Glutamatergic neuron (in vitro differentiated cells): ENCODE results near the gene ZBTB8OS. TPM values are rescaled to one million over a fixed set of nuclear protein-coding genes. Genes with fewer than 3 reads are reported as not detected.

Source experiments
- DNase-seq: peaks from one replicate; pipeline ENCODE4 v3.0.0; 2022
- H3K27ac Mint-ChIP-seq: one replicate; pipeline ENCODE4 v1.8.0; 2020; ENCODE audit warnings: mild to moderate bottlenecking, mixed read lengths, inconsistent platforms; ENCODE audit not compliant: unreplicated experiment
- H3K27me3 Mint-ChIP-seq: one replicate; pipeline ENCODE4 v1.8.0; 2020; ENCODE audit warnings: mild to moderate bottlenecking, moderate library complexity, mixed read lengths, inconsistent platforms; ENCODE audit not compliant: unreplicated experiment
- H3K36me3 Mint-ChIP-seq: one replicate; pipeline ENCODE4 v1.8.0; 2020; ENCODE audit warnings: mild to moderate bottlenecking, mixed read lengths, inconsistent platforms; ENCODE audit not compliant: unreplicated experiment
- H3K4me1 Mint-ChIP-seq: one replicate; pipeline ENCODE4 v1.8.0; 2020; ENCODE audit warnings: mild to moderate bottlenecking, low read depth, mixed read lengths, inconsistent platforms; ENCODE audit not compliant: unreplicated experiment
- H3K4me3 Mint-ChIP-seq: one replicate; pipeline ENCODE4 v1.8.0; 2020; ENCODE audit warnings: mild to moderate bottlenecking, mixed read lengths, inconsistent platforms; ENCODE audit not compliant: unreplicated experiment
- H3K9me3 Mint-ChIP-seq: one replicate; pipeline ENCODE4 v1.8.0; 2020; ENCODE audit warnings: mild to moderate bottlenecking, moderate library complexity, mixed read lengths, inconsistent platforms; ENCODE audit not compliant: unreplicated experiment
- total RNA-seq: library from RNA; stranded (reverse); fragmentation: NEBNext Ultra II Directional; extraction: Animal tissue kit (Norgen Biotek cat#: 25700); gene quantifications from one replicate; pipeline ENCODE4 v1.2.1, GENCODE V29; 2021; ENCODE audit not compliant: unreplicated experiment
- TF ChIP-seq, protein P1 (sequence below): fragments of 200-600 bp; sonication (generic); IDR thresholded peaks from one replicate; pipeline ENCODE4 v1.5.0; 2021; ENCODE audit not compliant: partially characterized antibody, unreplicated experiment

Gene ZBTB8OS
- total RNA-seq, 1 donor from 2014 or later = 63.4 TPM

DNA sequence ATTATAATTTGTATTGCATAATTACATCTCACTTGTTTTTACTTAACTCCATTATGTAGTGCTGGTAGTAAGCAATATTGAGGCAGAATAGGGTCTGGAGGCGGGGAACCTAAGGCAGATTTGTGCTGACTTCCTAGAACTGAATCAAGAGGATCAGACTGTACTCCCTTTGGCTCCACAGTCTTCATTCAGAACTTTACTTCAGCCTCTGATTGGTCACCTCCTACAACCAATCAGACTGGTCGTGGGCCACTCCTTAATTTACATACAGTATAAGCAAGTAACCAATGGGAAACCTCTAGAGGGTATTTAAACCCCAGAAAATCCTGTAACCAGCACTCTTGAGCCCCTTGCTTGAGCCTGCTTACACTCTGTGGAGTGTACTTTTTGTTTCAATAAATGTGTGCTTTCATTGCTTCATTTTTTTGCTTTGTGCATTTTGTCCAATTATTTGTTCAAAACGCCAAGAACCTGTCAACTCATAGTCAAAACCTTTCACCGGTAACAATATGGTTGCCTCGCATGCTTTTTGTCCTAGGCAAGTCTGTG, 31.6 kb downstream of the ZBTB8OS start:
- Mint-ChIP-seq H3K27ac (no peak overlapping the region), H3K36me3 (no peaks in the 10 kb centered on the region), H3K27me3 (peaks cover 3% of the 10 kb centered on the region), H3K4me1 (no peaks in the 10 kb centered on the region), H3K4me3 (no peak overlapping the region), H3K9me3 (no peaks in the 10 kb centered on the region)
- DNase-seq = no peak
- TF ChIP-seq, protein P1, sequence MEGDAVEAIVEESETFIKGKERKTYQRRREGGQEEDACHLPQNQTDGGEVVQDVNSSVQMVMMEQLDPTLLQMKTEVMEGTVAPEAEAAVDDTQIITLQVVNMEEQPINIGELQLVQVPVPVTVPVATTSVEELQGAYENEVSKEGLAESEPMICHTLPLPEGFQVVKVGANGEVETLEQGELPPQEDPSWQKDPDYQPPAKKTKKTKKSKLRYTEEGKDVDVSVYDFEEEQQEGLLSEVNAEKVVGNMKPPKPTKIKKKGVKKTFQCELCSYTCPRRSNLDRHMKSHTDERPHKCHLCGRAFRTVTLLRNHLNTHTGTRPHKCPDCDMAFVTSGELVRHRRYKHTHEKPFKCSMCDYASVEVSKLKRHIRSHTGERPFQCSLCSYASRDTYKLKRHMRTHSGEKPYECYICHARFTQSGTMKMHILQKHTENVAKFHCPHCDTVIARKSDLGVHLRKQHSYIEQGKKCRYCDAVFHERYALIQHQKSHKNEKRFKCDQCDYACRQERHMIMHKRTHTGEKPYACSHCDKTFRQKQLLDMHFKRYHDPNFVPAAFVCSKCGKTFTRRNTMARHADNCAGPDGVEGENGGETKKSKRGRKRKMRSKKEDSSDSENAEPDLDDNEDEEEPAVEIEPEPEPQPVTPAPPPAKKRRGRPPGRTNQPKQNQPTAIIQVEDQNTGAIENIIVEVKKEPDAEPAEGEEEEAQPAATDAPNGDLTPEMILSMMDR = no peak

DNA sequence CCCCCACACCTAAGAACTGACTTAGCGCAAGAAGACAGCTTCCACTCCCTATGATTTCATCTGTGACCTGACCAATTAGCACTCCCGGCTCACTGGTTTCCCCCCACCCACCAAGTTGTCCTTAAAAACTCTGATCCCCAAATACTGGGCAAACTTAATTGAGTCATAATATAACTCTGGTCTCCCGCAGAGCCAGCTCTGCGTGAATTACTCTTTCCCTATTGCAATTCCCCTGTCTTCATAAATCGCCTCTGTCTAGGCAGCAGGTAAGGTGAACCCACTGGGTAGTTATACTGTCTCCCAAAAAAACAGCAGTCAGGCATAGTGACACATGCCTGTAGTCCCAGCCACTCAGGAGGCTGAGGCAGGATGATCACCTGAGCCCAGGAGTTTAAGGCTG, 36.9 kb downstream of the ZBTB8OS start:
- no peak for DNase-seq
- TF ChIP-seq, protein P1 = no peak
- Mint-ChIP-seq H3K4me1 (no peaks in the 10 kb centered on the region), H3K27me3 (no peaks in the 10 kb centered on the region), H3K36me3 (no peaks in the 10 kb centered on the region), H3K9me3 (no peaks in the 10 kb centered on the region), H3K4me3 (no peak overlapping the region), H3K27ac (no peak overlapping the region)

DNA sequence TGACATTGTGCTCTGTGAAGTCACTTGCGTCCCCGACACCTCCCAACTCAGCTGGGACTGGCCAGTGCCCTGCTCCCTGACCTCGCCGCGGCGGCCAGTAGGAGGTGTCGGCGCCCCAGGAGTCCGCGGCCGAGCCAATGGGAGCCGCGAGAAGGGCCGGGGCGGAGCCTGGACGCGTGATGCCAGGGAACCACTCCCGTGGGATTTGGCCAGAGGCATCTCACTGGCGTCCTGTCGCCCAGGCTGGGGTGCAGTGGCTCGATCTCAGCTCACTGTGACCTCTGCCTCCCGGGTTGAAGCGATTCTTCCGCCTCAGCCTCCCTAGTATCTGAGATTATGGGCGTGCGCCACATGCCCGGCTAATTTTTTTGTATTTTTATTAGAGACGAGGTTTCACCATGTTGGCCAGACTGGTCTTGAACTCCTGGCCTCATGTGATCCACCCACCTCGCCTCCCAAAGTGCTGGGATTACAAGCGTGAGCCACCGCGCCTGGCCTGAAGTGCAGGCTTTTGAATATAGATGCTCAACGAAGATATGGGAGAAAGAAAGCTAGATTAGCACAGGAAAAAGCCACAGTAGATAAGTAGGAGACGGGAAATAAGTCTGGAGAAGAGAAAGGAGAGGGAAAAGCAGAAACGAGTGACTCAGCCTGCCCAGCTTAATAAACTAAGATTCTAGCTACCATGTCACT, 38.0 kb downstream of the ZBTB8OS start:
- no peaks in the 10 kb centered on the region for H3K27me3 Mint-ChIP-seq
- peak overlapping the region; percentile 82 for H3K4me3 Mint-ChIP-seq
- no peaks in the 10 kb centered on the region for H3K9me3 Mint-ChIP-seq
- TF ChIP-seq, protein P1 = peak; percentile 44
- no peaks in the 10 kb centered on the region for H3K4me1 Mint-ChIP-seq
- peak; percentile 90 for DNase-seq
- no peaks in the 10 kb centered on the region for H3K36me3 Mint-ChIP-seq
- no peak overlapping the region for H3K27ac Mint-ChIP-seq

DNA sequence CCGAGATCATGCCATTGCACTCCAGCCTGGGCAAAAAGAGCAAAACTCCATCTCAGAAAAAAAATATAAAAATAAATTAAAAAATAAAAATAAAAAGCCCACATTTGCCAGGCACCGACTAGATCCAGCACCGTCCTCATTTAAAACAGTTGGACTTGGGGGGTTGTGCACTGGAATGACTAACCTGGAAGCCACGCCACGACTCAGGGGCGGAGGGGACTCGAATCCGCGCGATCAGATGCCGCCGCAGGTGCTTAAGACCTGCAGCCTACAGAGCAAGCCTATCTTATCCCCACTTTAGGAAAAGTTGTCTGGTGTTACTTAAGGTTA, 38.5 kb downstream of the ZBTB8OS start:
- TF ChIP-seq, protein P1 = no peak
- no peaks in the 10 kb centered on the region for H3K36me3 Mint-ChIP-seq
- DNase-seq = no peak
- H3K4me1 Mint-ChIP-seq = no peaks in the 10 kb centered on the region
- peak overlapping the region; percentile 82 for H3K4me3 Mint-ChIP-seq
- H3K9me3 Mint-ChIP-seq = no peaks in the 10 kb centered on the region
- no peaks in the 10 kb centered on the region for H3K27me3 Mint-ChIP-seq
- no peak overlapping the region for H3K27ac Mint-ChIP-seq

DNA sequence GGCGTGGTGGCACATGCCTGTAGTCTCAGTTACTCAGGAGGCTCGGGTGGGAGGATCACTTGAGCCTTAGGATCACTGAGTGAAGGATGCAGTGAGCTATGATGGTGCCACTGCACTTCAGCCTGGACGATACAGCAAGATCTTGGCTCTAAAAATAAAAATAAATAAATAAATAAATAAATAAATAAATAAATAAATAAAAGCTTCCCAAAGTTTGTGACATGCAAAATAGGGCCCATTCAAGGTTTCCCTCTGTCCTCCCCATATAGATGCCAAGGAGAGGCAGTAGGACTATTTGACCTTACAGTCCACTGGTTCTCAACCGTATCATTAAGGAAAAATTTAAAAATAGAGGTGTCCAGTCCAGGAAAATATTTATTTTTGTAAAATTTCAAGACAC, 41.2 kb downstream of the ZBTB8OS start:
- H3K4me1 Mint-ChIP-seq = no peaks in the 10 kb centered on the region
- TF ChIP-seq, protein P1 = no peak
- no peak overlapping the region for H3K27ac Mint-ChIP-seq
- DNase-seq = no peak
- H3K4me3 Mint-ChIP-seq = no peak overlapping the region
- H3K9me3 Mint-ChIP-seq = no peaks in the 10 kb centered on the region
- H3K27me3 Mint-ChIP-seq = no peaks in the 10 kb centered on the region
- H3K36me3 Mint-ChIP-seq = no peaks in the 10 kb centered on the region
